GM13977 (cell line): ENCODE data around the gene PARD3.

Experiments
- DNase-seq: peaks from one replicate; pipeline ENCODE4 v3.0.0; 2012; ENCODE audit warnings: low spot score
- CTCF ChIP-seq: IDR thresholded peaks from 2 replicates; pipeline ENCODE4 v1.5.1; 2012; ENCODE audit warnings: mild to moderate bottlenecking, control low read depth; ENCODE audit not compliant: insufficient read depth; ENCODE audit errors: extremely low read depth, missing control alignments
- in situ Hi-C: fragments of 300-500 bp; cut with MboI; formaldehyde crosslinking; loops from one replicate; pipeline ENCODE4 v1.12.0; 2022; ENCODE audit warnings: low sequenced_read_pairs, low pct_unique_long_range_greater_than_20kb, mixed read lengths, inconsistent platforms; ENCODE audit not compliant: unreplicated experiment

Gene PARD3

GRCh38 chr10:34198953-34199352 is 616.1 kb downstream of the PARD3 start:
- TF ChIP-seq CTCF, result no peak
- in situ Hi-C loops, result no loop called here
- no peak for DNase-seq

GRCh38 chr10:34196058-34196433 is 619.0 kb downstream of the PARD3 start:
- TF ChIP-seq CTCF, result no peak
- in situ Hi-C loops, result no loop called here
- no peak for DNase-seq

- no peak for DNase-seq
- no peak for TF ChIP-seq CTCF
- in situ Hi-C loops, result no loop called here
Observed at GRCh38 chr10:34195364-34196057, 619.6 kb downstream of the PARD3 start.

GRCh38 chr10:34193931-34194626 is 621.0 kb downstream of the PARD3 start:
- in situ Hi-C loops, result no loop called here
- no peak for TF ChIP-seq CTCF
- no peak for DNase-seq

- in situ Hi-C loops, result no loop called here
- no peak for TF ChIP-seq CTCF
- DNase-seq, result no peak
Observed at GRCh38 chr10:34192646-34193045, 622.5 kb downstream of the PARD3 start.

GRCh38 chr10:34191406-34191805 is 623.7 kb downstream of the PARD3 start:
- DNase-seq, result no peak
- in situ Hi-C loops, result no loop called here
- TF ChIP-seq CTCF, result no peak

- TF ChIP-seq CTCF, result no peak
- in situ Hi-C loops, result no loop called here
- DNase-seq, result no peak
Observed at GRCh38 chr10:34190580-34190979, 624.5 kb downstream of the PARD3 start.
